NT2/D1 (cell line): ENCODE measurements around the gene CDH24.

ENCODE experiments used
- SUZ12 ChIP-seq: IDR thresholded peaks from 2 replicates; pipeline ENCODE4 v1.6.1; 2011; ENCODE audit not compliant: insufficient read length, insufficient read depth; ENCODE audit errors: extremely low read depth
- YY1 ChIP-seq: IDR thresholded peaks from 2 replicates; pipeline ENCODE4 v1.6.1; 2011; ENCODE audit not compliant: insufficient read length, insufficient read depth
- ZNF274 ChIP-seq: IDR thresholded peaks from 2 replicates; pipeline ENCODE4 v1.6.1; 2011; ENCODE audit warnings: mild to moderate bottlenecking, low read depth, low read length

- TF ChIP-seq ZNF274 (no peak), YY1 (no peak), SUZ12 (no peak)
Measured at GRCh38 chr14:23071921-23072539, 14.7 kb upstream of the CDH24 start.
